Measurements from ENCODE around the gene NEK10.

DNA sequence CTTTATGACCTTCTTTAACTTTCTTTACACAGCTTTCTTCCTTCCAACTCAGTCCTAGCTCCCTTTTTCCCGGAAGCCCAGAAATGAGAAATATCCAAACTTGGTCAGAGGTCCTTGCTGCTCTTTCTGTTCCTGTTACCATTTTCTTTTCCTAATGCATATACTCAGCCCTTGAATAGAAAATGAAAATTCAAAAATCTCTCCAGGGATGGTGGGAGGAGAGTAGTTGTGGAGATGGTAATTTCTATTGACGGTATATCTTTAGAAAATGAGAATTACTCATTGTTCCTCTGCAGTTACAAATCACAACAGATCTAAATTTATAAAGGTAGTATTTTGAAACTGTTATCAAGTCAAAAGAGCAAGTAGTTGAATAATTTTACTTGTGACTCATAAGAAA, 255.1 kb downstream of the NEK10 start:
- TF ChIP-seq EP300 (IDR thresholded peaks at IDR 0.05; ENCODE audit: low read depth in 2 of 2, low read length in 2 of 2) (no peak), EP300 (CRISPR knock-in tag; IDR thresholded peaks at IDR 0.05; ENCODE audit: borderline replicate concordance) (no peak), ZNF274 (CRISPR knock-in tag; IDR thresholded peaks at IDR 0.05) (no peak), BCLAF1 (IDR thresholded peaks at IDR 0.05) (no peak), YEATS4 (CRISPR knock-in tag; IDR thresholded peaks at IDR 0.05; ENCODE audit: borderline replicate concordance) (no peak), KDM1A (CRISPR knock-in tag; IDR thresholded peaks at IDR 0.05) (no peak), ZFP41 (CRISPR knock-in tag; IDR thresholded peaks at IDR 0.05; ENCODE audit: borderline replicate concordance) (no peak), MAFG (CRISPR knock-in tag; IDR thresholded peaks at IDR 0.05) (no peak), ARHGAP35 (CRISPR knock-in tag; IDR thresholded peaks at IDR 0.05; ENCODE audit: borderline replicate concordance) (no peak), JUNB (CRISPR knock-in tag; IDR thresholded peaks at IDR 0.05; ENCODE audit: borderline replicate concordance) (no peak)
- TF ChIP-seq, protein P1, sequence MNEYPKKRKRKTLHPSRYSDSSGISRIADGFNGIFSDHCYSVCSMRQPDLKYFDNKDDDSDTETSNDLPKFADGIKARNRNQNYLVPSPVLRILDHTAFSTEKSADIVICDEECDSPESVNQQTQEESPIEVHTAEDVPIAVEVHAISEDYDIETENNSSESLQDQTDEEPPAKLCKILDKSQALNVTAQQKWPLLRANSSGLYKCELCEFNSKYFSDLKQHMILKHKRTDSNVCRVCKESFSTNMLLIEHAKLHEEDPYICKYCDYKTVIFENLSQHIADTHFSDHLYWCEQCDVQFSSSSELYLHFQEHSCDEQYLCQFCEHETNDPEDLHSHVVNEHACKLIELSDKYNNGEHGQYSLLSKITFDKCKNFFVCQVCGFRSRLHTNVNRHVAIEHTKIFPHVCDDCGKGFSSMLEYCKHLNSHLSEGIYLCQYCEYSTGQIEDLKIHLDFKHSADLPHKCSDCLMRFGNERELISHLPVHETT (CRISPR knock-in tag; conservative IDR thresholded peaks at IDR 0.05) = no peak
- TF ChIP-seq, protein P2, sequence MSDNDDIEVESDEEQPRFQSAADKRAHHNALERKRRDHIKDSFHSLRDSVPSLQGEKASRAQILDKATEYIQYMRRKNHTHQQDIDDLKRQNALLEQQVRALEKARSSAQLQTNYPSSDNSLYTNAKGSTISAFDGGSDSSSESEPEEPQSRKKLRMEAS (IDR thresholded peaks at IDR 0.05) = no peak
- TF ChIP-seq, protein P3, sequence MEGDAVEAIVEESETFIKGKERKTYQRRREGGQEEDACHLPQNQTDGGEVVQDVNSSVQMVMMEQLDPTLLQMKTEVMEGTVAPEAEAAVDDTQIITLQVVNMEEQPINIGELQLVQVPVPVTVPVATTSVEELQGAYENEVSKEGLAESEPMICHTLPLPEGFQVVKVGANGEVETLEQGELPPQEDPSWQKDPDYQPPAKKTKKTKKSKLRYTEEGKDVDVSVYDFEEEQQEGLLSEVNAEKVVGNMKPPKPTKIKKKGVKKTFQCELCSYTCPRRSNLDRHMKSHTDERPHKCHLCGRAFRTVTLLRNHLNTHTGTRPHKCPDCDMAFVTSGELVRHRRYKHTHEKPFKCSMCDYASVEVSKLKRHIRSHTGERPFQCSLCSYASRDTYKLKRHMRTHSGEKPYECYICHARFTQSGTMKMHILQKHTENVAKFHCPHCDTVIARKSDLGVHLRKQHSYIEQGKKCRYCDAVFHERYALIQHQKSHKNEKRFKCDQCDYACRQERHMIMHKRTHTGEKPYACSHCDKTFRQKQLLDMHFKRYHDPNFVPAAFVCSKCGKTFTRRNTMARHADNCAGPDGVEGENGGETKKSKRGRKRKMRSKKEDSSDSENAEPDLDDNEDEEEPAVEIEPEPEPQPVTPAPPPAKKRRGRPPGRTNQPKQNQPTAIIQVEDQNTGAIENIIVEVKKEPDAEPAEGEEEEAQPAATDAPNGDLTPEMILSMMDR (CRISPR knock-in tag; IDR thresholded peaks at IDR 0.05) = no peak

Data from HepG2 (cell line).